Vagina (tissue), 2 donors: Measurements from ENCODE around the gene TANK.
"Not testable (repeated sequence)": the region's sequence is repeated elsewhere in the genome, so short reads cannot be mapped to it uniquely, and the experiment has no call there.

Source experiments
- CTCF ChIP-seq, 3 experiments: fragments of 450-650 bp in 2 of 3; fragments of 200-600 bp in 1 of 3; sonication (generic) in 1 of 3; IDR thresholded peaks; one replicate each; pipeline ENCODE4 v1.5.1; 2017 to 2019; ENCODE audit warnings: antibody characterized with exemption in 3 of 3, mild to moderate bottlenecking in 2 of 3, moderate library complexity in 2 of 3
- POLR2AphosphoS5 ChIP-seq, 2 donors: sonication (generic); formaldehyde crosslinking; IDR thresholded peaks; one replicate each; pipeline ENCODE4 v1.9.0; 2017; ENCODE audit warnings: antibody characterized with exemption in 2 of 2, mild to moderate bottlenecking in 2 of 2, low read depth in 1 of 2; ENCODE audit not compliant: insufficient read depth in 1 of 2

GRCh38 chr2:161195602-161196001 lies 35.4 kb downstream of the TANK start:
- not testable (repeated sequence) for TF ChIP-seq CTCF (IDR thresholded peaks at IDR 0.05); POLR2AphosphoS5 (IDR thresholded peaks at IDR 0.05; ENCODE audit: insufficient read depth in 1 of 2, low read depth in 1 of 2)
